Stimulated activated CD4-positive, alpha-beta T cell treated with anti-CD3 and anti-CD28 coated beads, Interleukin-12 subunit alpha, Interleukin-12 subunit beta, amount 100 ng/mL, for 48 hours (primary cell): ENCODE measurements around the gene ZFP28.

Experiments used
- DNase-seq, 3 donors: peaks; one replicate each; pipeline ENCODE4 v3.0.0-alpha.2; 2020; ENCODE audit warnings: low read depth in 2 of 3, low spot score in 1 of 3

Gene ZFP28

DNA sequence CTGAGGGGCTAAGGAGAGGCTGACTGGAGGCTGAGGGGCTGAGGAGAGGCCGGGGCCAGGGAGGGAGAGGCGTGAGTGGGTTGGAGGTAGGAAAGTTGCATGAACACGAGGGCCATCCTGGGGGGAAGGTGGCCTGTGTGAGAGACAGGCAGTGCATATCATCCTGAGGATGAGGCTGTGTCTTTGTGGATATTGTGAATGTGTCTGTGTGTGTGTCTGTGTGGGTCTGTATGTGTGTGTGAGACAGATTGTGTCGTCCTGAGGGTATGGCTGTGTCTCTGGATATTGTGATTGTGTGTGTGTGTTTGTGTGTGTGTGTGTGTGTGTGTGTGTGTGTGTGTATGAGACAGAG is 56.8 kb downstream of the ZFP28 start:
- DNase-seq, result no peak

DNA sequence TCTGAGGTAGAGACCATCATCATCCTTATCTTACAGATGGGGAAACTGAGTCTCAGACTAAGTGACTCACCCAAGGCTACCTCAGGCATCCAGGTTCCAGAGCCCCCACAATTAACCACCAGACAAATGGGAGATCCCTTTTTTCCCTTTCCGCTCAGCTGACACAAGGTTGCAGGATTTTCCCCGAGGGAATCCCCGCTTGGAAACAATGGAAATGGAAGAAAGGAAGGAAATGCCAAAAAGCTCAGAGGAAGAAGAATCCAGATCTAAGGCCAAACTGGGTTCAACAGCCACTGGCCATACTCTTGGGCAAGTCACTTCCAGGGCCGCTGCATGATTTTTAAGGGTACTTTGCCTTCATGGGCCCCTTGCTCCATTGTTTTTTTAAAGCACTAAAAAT is 57.9 kb downstream of the ZFP28 start:
- DNase-seq, result no peak

DNA sequence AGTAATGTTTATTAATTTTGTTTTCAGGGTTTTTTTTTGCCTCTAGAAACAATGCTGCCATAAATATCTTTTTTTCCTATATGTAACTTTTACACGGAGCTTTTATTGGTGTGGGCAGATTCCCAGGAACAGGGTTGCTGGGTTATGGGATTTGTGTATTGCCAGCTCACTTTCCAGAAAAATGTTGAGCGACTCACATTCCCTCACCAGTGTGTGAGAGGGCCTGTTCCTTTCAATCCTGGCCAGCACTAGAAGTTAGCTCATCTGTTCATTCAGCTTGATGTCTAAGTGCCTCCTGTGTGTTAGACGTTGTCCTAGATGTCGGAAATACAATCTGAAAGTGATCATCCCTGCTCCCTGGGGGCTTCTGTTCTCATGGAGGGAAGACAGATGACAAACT is 58.9 kb downstream of the ZFP28 start:
- DNase-seq, result no peak

DNA sequence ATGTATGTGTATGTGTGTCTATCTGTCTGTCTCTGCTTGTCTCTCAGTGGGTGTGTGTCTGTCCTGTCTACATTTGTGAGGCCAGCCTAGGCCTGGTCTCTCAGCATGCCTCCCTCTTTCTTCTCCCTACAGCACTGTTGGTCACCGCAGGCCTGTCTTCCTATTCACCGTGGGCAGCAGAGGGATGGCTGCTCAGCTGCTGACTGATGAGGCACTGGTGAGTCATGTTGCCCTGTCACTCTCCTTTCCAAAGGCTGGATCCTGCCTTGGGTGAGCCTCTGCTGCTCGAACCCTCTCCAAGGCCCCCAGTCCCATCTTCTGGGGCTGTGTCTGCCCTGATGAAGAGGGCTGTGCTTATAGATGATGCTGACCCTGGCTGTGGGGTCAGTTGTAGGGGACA is 62.6 kb downstream of the ZFP28 start:
- no peak for DNase-seq

DNA sequence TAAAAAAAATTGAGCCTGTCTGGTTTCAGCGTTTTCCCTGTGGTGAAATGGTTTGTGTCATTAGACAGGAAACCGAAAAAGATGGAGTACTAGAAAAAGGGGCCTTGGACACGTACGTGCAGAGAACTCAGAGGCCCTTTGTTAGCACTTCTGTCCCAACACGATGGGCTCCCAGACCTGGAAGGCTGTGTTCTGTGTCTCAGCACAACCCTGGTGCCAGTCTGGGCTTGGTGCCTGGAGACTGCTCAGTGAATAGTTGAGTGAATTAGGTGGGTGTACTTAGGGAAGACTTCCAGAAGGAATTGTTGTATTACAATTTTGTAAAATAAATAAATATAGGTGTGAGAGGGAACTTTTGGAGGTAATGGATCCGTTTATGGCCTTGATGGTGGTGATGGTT is 65.1 kb downstream of the ZFP28 start:
- no peak for DNase-seq
